Testis (tissue), 3 donors: ENCODE results near the gene SP140L. TPM values are rescaled to one million over a fixed set of nuclear protein-coding genes. Genes with fewer than 3 reads are reported as not detected.
A peak's percentile ranks its signal among the peaks of the same experiment; 100 is the strongest.

Experiments
- DNase-seq: peaks from one replicate; pipeline ENCODE4 v3.0.0-alpha.2; 2019
- H3K27ac ChIP-seq, 2 donors: fragments of 200-600 bp; sonication (generic); one replicate each; pipeline ENCODE4 v1.5.1; 2019
- H3K27me3 ChIP-seq: fragments of 200-600 bp; sonication (generic); one replicate; pipeline ENCODE4 v1.5.1; 2019
- H3K36me3 ChIP-seq: fragments of 200-600 bp; sonication (generic); one replicate; pipeline ENCODE4 v1.5.1; 2017; ENCODE audit warnings: low read depth; ENCODE audit errors: missing control alignments
- H3K4me1 ChIP-seq: fragments of 200-600 bp; sonication (generic); one replicate; pipeline ENCODE4 v1.5.1; 2019
- H3K4me3 ChIP-seq, 2 donors: fragments of 200-600 bp; sonication (generic); one replicate each; pipeline ENCODE4 v1.5.1; 2017 to 2019
- H3K9me3 ChIP-seq: fragments of 200-600 bp; sonication (generic); one replicate; pipeline ENCODE4 v1.5.1; 2017
- POLR2A ChIP-seq: fragments of 450-650 bp; IDR thresholded peaks from one replicate; pipeline ENCODE4 v1.6.1; 2017; ENCODE audit warnings: antibody characterized with exemption, mild to moderate bottlenecking, moderate library complexity
- WGBS, 2 donors: methylation state at CpG; one replicate each; pipeline ENCODE4 v1.1.5; 2018; 5-methylcytosine and 5-hydroxymethylcytosine counted together
- intact Hi-C: fragments of 100-400 bp; cut with DNase I; formaldehyde crosslinking; loops from one replicate; pipeline ENCODE4 v1.15.1; 2023; ENCODE audit warnings: low total_unique reads
- polyA plus RNA-seq: library from polyadenylated mRNA; stranded (reverse); fragments of 350-450 nt; fragmentation: Illumina TruSeq; extraction: RNeasy Lipid Tissue Mini Kit (QIAGEN cat#74804); gene quantifications from one replicate; pipeline ENCODE4 v1.2.3, GENCODE V29; 2014; ENCODE audit warnings: low read depth, low replicate concordance; ENCODE audit not compliant: insufficient read depth
- total RNA-seq, 2 donors: library from RNA; depleted of rRNA; stranded (reverse); fragments of >200 nt; gene quantifications; one replicate each; pipeline ENCODE4 v1.2.3, GENCODE V29; 2016
- TF ChIP-seq, protein P1 (sequence below), 3 experiments: fragments of 450-650 bp in 2 of 3; fragments of 200-600 bp in 1 of 3; sonication (generic) in 1 of 3; IDR thresholded peaks; one replicate each; pipeline ENCODE4 v1.5.1; 2016 to 2019; ENCODE audit warnings: antibody characterized with exemption in 3 of 3, mild to moderate bottlenecking in 2 of 3, moderate library complexity in 1 of 3

Gene SP140L
- total and polyA plus RNA-seq, 3 donors from 2014 or later: 7.2 to 21.9 (median 7.9) TPM

DNA sequence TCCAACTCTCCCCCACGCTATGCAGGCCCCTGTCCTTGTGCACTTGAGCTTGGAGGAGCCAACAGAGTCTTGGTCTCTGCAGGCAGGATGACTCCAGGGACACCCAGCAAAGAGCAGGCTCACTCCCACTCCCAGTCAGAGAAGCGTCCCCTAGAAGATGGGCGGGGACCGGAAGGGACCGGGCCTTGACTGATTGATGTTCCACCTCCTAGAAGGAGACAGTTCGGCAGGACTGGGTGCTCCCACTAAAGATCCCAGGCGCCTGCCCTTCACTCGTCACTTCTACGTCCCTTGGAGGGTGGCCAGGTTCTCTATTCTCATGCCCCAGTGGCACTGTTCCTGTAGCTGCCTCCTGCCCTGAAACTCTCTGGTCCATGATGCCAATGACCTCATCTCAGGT is 85.9 kb downstream of the SP140L start:
- Histone ChIP-seq H3K4me3 (no peak overlapping the region), H3K4me1 (peaks cover 4% of the 10 kb centered on the region), H3K27ac (no peak overlapping the region), H3K36me3 (no peaks in the 10 kb centered on the region), H3K27me3 (no peaks in the 10 kb centered on the region), H3K9me3 (no peaks in the 10 kb centered on the region)
- intact Hi-C loops: no loop called here
- DNase-seq: no peak
- WGBS, 2 donors: 68 to 72% methylated on average over 8 to 9 of the region's 9 CpGs
- TF ChIP-seq, protein P1, sequence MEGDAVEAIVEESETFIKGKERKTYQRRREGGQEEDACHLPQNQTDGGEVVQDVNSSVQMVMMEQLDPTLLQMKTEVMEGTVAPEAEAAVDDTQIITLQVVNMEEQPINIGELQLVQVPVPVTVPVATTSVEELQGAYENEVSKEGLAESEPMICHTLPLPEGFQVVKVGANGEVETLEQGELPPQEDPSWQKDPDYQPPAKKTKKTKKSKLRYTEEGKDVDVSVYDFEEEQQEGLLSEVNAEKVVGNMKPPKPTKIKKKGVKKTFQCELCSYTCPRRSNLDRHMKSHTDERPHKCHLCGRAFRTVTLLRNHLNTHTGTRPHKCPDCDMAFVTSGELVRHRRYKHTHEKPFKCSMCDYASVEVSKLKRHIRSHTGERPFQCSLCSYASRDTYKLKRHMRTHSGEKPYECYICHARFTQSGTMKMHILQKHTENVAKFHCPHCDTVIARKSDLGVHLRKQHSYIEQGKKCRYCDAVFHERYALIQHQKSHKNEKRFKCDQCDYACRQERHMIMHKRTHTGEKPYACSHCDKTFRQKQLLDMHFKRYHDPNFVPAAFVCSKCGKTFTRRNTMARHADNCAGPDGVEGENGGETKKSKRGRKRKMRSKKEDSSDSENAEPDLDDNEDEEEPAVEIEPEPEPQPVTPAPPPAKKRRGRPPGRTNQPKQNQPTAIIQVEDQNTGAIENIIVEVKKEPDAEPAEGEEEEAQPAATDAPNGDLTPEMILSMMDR (IDR thresholded peaks at IDR 0.05): no peak
- no peak for TF ChIP-seq POLR2A

DNA sequence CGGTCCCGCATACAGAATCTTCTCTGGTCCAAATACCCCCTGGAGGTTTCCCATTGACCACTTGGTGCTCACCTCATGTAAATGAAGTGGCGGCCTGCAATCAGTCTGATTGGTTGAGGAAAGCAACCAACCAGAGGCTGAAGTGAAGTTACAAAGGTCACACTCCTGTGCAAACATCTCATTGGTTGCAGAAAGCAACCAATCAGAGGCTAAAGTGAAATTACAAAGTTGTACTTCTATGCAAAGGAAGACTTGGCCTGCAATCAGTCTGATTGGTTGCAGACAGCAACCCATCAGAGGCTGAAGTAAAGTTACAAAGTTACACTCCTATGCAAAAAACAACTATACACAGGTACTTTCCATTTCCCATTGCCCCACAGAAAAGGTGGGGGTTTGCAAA is 86.5 kb downstream of the SP140L start:
- H3K36me3 ChIP-seq: no peaks in the 10 kb centered on the region
- no peak overlapping the region for H3K27ac ChIP-seq
- TF ChIP-seq, protein P1 (IDR thresholded peaks at IDR 0.05): no peak
- no peak for TF ChIP-seq POLR2A
- no peak for DNase-seq
- 63 to 78% methylated on average over 3 of the region's 3 CpGs for WGBS, 2 donors
- H3K4me3 ChIP-seq: no peak overlapping the region
- H3K27me3 ChIP-seq: no peaks in the 10 kb centered on the region
- no peaks in the 10 kb centered on the region for H3K9me3 ChIP-seq
- peaks cover 6% of the 10 kb centered on the region for H3K4me1 ChIP-seq
- intact Hi-C loops: no loop called here

DNA sequence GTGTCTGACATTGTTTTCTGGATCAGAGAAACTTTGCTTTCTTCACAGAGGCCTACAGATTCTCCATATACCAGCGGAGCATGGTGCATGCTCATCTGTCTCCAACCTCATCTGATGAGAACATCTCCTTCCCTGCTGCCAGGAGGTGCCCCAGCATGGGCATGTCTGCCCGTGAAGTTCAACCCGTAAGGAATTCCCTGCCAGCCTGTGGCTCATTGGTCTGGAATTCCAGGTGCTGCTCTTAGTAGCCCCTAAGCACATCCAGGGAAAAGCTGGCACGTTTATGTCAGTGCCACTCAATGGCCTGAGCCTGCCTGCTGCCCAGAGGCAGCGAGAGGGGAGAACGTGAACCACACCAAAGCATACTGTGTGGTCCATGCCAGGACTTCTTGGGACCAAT is 87.3 kb downstream of the SP140L start:
- no peak overlapping the region for H3K27ac ChIP-seq
- intact Hi-C loops: no loop called here
- H3K36me3 ChIP-seq: no peaks in the 10 kb centered on the region
- 89 to 99% methylated on average over 6 of the region's 6 CpGs for WGBS, 2 donors
- peaks cover 8% of the 10 kb centered on the region for H3K4me1 ChIP-seq
- TF ChIP-seq, protein P1 (IDR thresholded peaks at IDR 0.05): no peak
- no peak for TF ChIP-seq POLR2A
- no peak overlapping the region for H3K4me3 ChIP-seq
- no peak for DNase-seq
- no peaks in the 10 kb centered on the region for H3K27me3 ChIP-seq
- H3K9me3 ChIP-seq: no peaks in the 10 kb centered on the region

DNA sequence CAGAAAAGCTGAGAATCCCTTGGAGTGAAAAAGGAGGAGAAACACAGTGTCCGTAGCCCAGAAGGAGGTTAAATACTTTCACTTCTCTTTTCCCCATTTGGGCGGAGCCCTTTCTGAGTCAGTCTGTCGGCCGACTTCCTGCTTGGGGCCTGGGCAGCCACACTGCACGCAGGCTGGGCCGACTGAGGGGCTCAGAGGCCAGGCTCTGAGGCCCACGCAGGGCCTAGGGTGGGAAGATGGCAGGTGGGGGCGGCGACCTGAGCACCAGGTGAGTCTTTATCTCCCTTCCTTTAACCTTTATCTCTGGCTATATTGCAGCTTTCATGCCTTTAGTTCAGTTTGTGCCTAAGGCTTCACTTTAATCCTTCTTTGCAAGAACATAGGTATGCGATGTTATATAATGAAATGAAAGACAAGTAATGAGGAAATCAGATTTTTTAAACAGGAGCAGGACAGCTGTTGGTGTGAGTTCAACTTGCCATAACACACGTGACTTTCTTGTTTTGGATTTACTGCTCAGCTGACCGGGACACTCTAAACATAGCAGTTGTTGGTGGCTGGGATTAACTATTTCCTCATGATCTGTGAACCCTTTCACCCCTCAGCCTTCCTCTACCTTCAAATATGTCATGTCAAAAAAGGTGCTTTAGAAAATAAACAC is 89.2 kb downstream of the SP140L start, which contains the start of gene SP100:
Gene SP100 (plus strand): TSS at position 141 of the 661 bp plus-strand sequence. CDS start 96 bp downstream, at position 237.
- no peak for TF ChIP-seq POLR2A
- H3K27me3 ChIP-seq: no peaks in the 10 kb centered on the region
- H3K36me3 ChIP-seq: no peaks in the 10 kb centered on the region
- no peaks in the 10 kb centered on the region for H3K9me3 ChIP-seq
- intact Hi-C loops: no loop called here
- peak; percentile 71 for DNase-seq
- H3K27ac ChIP-seq: peak within 1 kb of the TSS; percentile 66 to 91
- H3K4me3 ChIP-seq: peak within 1 kb of the TSS; percentile 49 to 61
- 22 to 27% methylated on average over 12 of the region's 12 CpGs for WGBS, 2 donors
- peaks cover 8% of the 10 kb centered on the region for H3K4me1 ChIP-seq

DNA sequence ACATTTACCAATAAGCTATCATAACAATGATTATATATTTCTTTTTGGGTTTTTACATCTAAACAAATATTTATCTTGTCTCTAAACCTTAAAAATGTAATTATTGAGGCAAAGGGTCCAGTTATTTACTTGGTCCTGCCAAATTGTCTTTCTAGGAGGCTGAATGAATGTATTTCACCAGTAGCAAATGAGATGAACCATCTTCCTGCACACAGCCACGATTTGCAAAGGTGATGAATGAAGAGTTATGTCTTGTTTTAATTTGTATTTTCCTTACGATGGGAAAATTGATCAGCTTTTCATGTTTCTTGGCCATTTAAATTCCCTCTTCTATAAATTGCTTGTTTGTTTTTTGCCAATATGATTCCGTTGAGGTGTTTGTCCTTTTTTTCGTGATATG is 90.4 kb downstream of the SP140L start:
- no peak for TF ChIP-seq POLR2A
- TF ChIP-seq, protein P1 (IDR thresholded peaks at IDR 0.05): no peak
- H3K36me3 ChIP-seq: no peaks in the 10 kb centered on the region
- intact Hi-C loops: no loop called here
- H3K4me3 ChIP-seq: peak overlapping the region; percentile 49 to 61
- H3K27me3 ChIP-seq: no peaks in the 10 kb centered on the region
- H3K4me1 ChIP-seq: peaks cover 8% of the 10 kb centered on the region
- DNase-seq: no peak
- H3K9me3 ChIP-seq: no peaks in the 10 kb centered on the region
- WGBS, 2 donors: 77 to 79% methylated on average over 4 of the region's 4 CpGs
- no peak overlapping the region for H3K27ac ChIP-seq
